SK-N-SH (cell line): ENCODE data around the gene SYT11. TPM values are rescaled to one million over a fixed set of nuclear protein-coding genes. Genes with fewer than 3 reads are reported as not detected.

ENCODE experiments used
- CTCF ChIA-PET: fragments of 300-600, 350-600 bp; formaldehyde crosslinking; extraction: SDS; loops from one replicate; lab custom pipeline; 2021; lab: Yijun Ruan, JAX
- POLR2A ChIA-PET: fragments of 350-600 bp; sonication (Branson Sonifier 250); formaldehyde crosslinking; extraction: SDS; loops from one replicate; lab custom pipeline; 2020; ENCODE audit warnings: antibody characterized with exemption, inconsistent platforms; lab: Yijun Ruan, JAX
- DNase-seq: peaks from one replicate; pipeline ENCODE4 v3.0.0; 2012
- H2AFZ ChIP-seq: fragments of 200-600 bp; sonication (generic); 2 replicates; pipeline ENCODE4 v1.8.1; 2016; ENCODE audit warnings: antibody characterized with exemption, mild to moderate bottlenecking, low read depth
- H3F3A ChIP-seq: fragments of 200-600 bp; sonication (generic); replicated peaks from 2 replicates; pipeline ENCODE3; 2016; ENCODE audit warnings: antibody characterized with exemption, mild to moderate bottlenecking; ENCODE audit not compliant: insufficient read depth
- H3K27ac ChIP-seq, 2 experiments: fragments of 200-500 bp in 1 of 2; fragments of 200-600 bp in 1 of 2; sonication (Bioruptor generic) in 1 of 2; sonication (generic), shearing (Covaris generic) in 1 of 2; 2 replicates each; pipeline versions ENCODE4 v1.5.1 to v1.6.1; 2014 to 2016; ENCODE audit warnings: low read depth in 2 of 2, inconsistent platforms in 1 of 2, low read length in 1 of 2, mild to moderate bottlenecking in 1 of 2, mixed read lengths in 1 of 2
- H3K27me3 ChIP-seq: fragments of 200-600 bp; sonication (generic), shearing (Covaris generic); 2 replicates; pipeline ENCODE4 v1.6.1; 2016; ENCODE audit warnings: mixed run types; ENCODE audit not compliant: insufficient read depth
- H3K36me3 ChIP-seq, 2 experiments: fragments of 200-500 bp in 1 of 2; fragments of 200-600 bp in 1 of 2; sonication (Bioruptor generic) in 1 of 2; sonication (generic) in 1 of 2; replicated peaks in 1 of 2; 2 replicates each; pipeline versions ENCODE3 to v1.5.1; 2014 to 2016; ENCODE audit warnings: low read length in 1 of 2, mild to moderate bottlenecking in 1 of 2; ENCODE audit not compliant: insufficient read depth in 2 of 2, control insufficient read depth in 1 of 2
- H3K4me1 ChIP-seq, 2 experiments: fragments of 200-500 bp in 1 of 2; fragments of 200-600 bp in 1 of 2; sonication (Bioruptor generic) in 1 of 2; sonication (generic), shearing (Covaris generic) in 1 of 2; 2 replicates each; pipeline versions ENCODE4 v1.5.1 to v1.6.1; 2014 to 2016; ENCODE audit warnings: low read depth in 1 of 2, low read length in 1 of 2, mixed run types in 1 of 2; ENCODE audit not compliant: insufficient read depth in 2 of 2, control insufficient read depth in 1 of 2
- H3K4me2 ChIP-seq: fragments of 200-600 bp; sonication (generic), shearing (Covaris generic); 2 replicates; pipeline ENCODE4 v1.6.1; 2017; ENCODE audit warnings: mixed run types
- H3K4me3 ChIP-seq, 2 experiments: fragments of 200-500 bp in 1 of 2; fragments of 200-600 bp in 1 of 2; sonication (Bioruptor generic) in 1 of 2; sonication (generic), shearing (Covaris generic) in 1 of 2; 2 replicates each; pipeline versions ENCODE4 v1.5.1 to v1.8.1; 2014 to 2016; ENCODE audit warnings: low read depth in 2 of 2, inconsistent platforms in 1 of 2, low read length in 1 of 2, mild to moderate bottlenecking in 1 of 2, mixed read lengths in 1 of 2, moderate library complexity in 1 of 2
- H3K79me2 ChIP-seq: fragments of 200-600 bp; sonication (generic); 2 replicates; pipeline ENCODE4 v1.8.1; 2017; ENCODE audit warnings: mild to moderate bottlenecking; ENCODE audit not compliant: insufficient read depth
- H3K9ac ChIP-seq: fragments of 200-600 bp; sonication (generic); 2 replicates; pipeline ENCODE4 v1.6.1; 2017; ENCODE audit warnings: mixed run types
- H3K9me2 ChIP-seq: fragments of 200-600 bp; sonication (generic); 2 replicates; pipeline ENCODE4 v1.6.1; 2017; ENCODE audit warnings: mixed run types
- H3K9me3 ChIP-seq: fragments of 200-600 bp; sonication (generic); 2 replicates; pipeline ENCODE4 v1.6.1; 2017; ENCODE audit warnings: mixed run types, mild to moderate bottlenecking, moderate library complexity
- H4K20me1 ChIP-seq: fragments of 200-600 bp; sonication (generic); 2 replicates; pipeline ENCODE4 v1.6.1; 2017; ENCODE audit warnings: mild to moderate bottlenecking, mixed run types; ENCODE audit not compliant: insufficient read depth
- EP300 ChIP-seq, 2 experiments: IDR thresholded peaks; 2 replicates each; pipeline versions ENCODE4 v1.4.0 to v1.6.1; 2012; ENCODE audit warnings: borderline replicate concordance in 1 of 2, low read depth in 1 of 2, low read length in 1 of 2
- NFIC ChIP-seq: IDR thresholded peaks from 2 replicates; pipeline ENCODE4 v1.4.0; 2012; ENCODE audit warnings: borderline replicate concordance
- PBX3 ChIP-seq: IDR thresholded peaks from 2 replicates; pipeline ENCODE4; 2012
- RCOR1 ChIP-seq: fragments of 150-350 bp; IDR thresholded peaks from 2 replicates; pipeline ENCODE4 v1.6.1; 2017; ENCODE audit warnings: antibody characterized with exemption, low read length
- TAF1 ChIP-seq: IDR thresholded peaks from 2 replicates; pipeline ENCODE4 v1.6.1; 2012; ENCODE audit warnings: low read depth, mild to moderate bottlenecking, low read length, moderate library complexity, borderline replicate concordance
- TCF12 ChIP-seq: IDR thresholded peaks from 2 replicates; pipeline ENCODE4 v1.4.0; 2012
- WGBS: methylation state at CpG from one replicate; pipeline ENCODE4 v1.1.6; 2017; ENCODE audit warnings: low lambda C conversion rate; 5-methylcytosine and 5-hydroxymethylcytosine counted together
- polyA plus RNA-seq, 3 experiments: library from polyadenylated mRNA; depleted of rRNA; stranded (reverse); fragments of >200 nt; gene quantifications; 2 replicates each; pipeline ENCODE4 v1.2.3, GENCODE V29; 2012

Gene SYT11
- polyA plus RNA-seq, 1 of the 3 experiments (the other 2 are of a cell fraction), result 26.7 TPM

GRCh38 chr1:155897746-155898145 lies 38.4 kb downstream of the SYT11 start:
- Histone ChIP-seq H3K36me3 (peaks cover 21 to 60% of the 10 kb centered on the region in 2 experiments), H3K4me3 (no peak overlapping the region), H3K79me2 (peaks cover 7% of the 10 kb centered on the region; the same call in 1 of the 2 replicates), H3K9me2 (no peaks in the 10 kb centered on the region), H3K4me2 (no peak overlapping the region), H3K4me1 (peaks cover 5 to 16% of the 10 kb centered on the region in 2 experiments), H2AFZ (no peak overlapping the region), H3K9me3 (no peaks in the 10 kb centered on the region), H4K20me1 (no peaks in the 10 kb centered on the region), H3K27ac (peak overlapping the region; percentile 8 to 56; a peak in 3 of 4 replicates), H3F3A (peaks cover 39% of the 10 kb centered on the region), H3K9ac (no peak overlapping the region), H3K27me3 (no peaks in the 10 kb centered on the region)
- WGBS, result 31% methylated on average over 1 of the region's 1 CpG
- ChIA-PET POLR2A (interaction anchor here (1.5 kb wide), 1 partner anchor 41 kb away, joined by 3 read pairs; the partner anchor contains the start of gene GON4L), CTCF (interaction anchor here (1.0 to 1.2 kb wide), 2 partner anchors 14 to 87 kb away, joined by 3 read pairs; no protein-coding TSS in a partner anchor)
- TF ChIP-seq TCF12 (peak; percentile 21; the same call in 1 of the 2 replicates), NFIC (no peak)
- DNase-seq, result peak; percentile 43

- DNase-seq, result no peak
- Histone ChIP-seq H3K4me1 (peaks cover 3 to 7% of the 10 kb centered on the region in 2 experiments; a peak in 3 of 4 replicates), H3K9me2 (no peaks in the 10 kb centered on the region), H3K27me3 (no peaks in the 10 kb centered on the region), H3K9ac (no peak overlapping the region), H3K79me2 (peaks cover 7% of the 10 kb centered on the region; the same call in 1 of the 2 replicates), H2AFZ (no peak overlapping the region), H4K20me1 (no peaks in the 10 kb centered on the region), H3F3A (peaks cover 28% of the 10 kb centered on the region), H3K27ac (peak overlapping the region in 1 of 2 experiments; percentile 6; a peak in 2 of 4 replicates), H3K4me3 (no peak overlapping the region), H3K36me3 (peaks cover 25 to 69% of the 10 kb centered on the region in 2 experiments), H3K4me2 (no peak overlapping the region), H3K9me3 (no peaks in the 10 kb centered on the region)
- POLR2A ChIA-PET, result interaction anchor here (1.5 kb wide), 1 partner anchor 42 kb away, joined by 3 read pairs; the partner anchor contains the start of gene GON4L
- CTCF ChIA-PET, result interaction anchor here (0.7 to 1.2 kb wide), 4 partner anchors 8 to 85 kb away, joined by 3 read pairs; no protein-coding TSS in a partner anchor
- WGBS, result 93% methylated on average over 2 of the region's 2 CpGs
- TF ChIP-seq RCOR1 (no peak), EP300 (IDR thresholded peaks at IDR 0.05; ENCODE audit: borderline replicate concordance in 1 of 2, low read depth in 1 of 2, low read length in 1 of 2) (no peak), TCF12 (no peak), PBX3 (no peak), TAF1 (no peak)
Observed at GRCh38 chr1:155898888-155899287, 39.5 kb downstream of the SYT11 start.

GRCh38 chr1:155899683-155900082 lies 40.3 kb downstream of the SYT11 start:
- Histone ChIP-seq H3F3A (peaks cover 20% of the 10 kb centered on the region), H3K4me2 (no peak overlapping the region), H2AFZ (no peak overlapping the region), H3K9me3 (no peaks in the 10 kb centered on the region), H3K79me2 (peaks cover 12% of the 10 kb centered on the region; the same call in 1 of the 2 replicates), H4K20me1 (no peaks in the 10 kb centered on the region), H3K4me3 (no peak overlapping the region), H3K27me3 (no peaks in the 10 kb centered on the region), H3K9ac (no peak overlapping the region), H3K4me1 (peaks cover 0 to 3% of the 10 kb centered on the region in 2 experiments; a peak in 1 of 4 replicates), H3K36me3 (peaks cover 33 to 77% of the 10 kb centered on the region in 2 experiments), H3K27ac (no peak overlapping the region), H3K9me2 (no peaks in the 10 kb centered on the region)
- DNase-seq, result no peak
- ChIA-PET POLR2A (no interaction called here), CTCF (interaction anchor here (1.2 kb wide), 1 partner anchor 8 kb away, joined by 3 read pairs; no protein-coding TSS in a partner anchor)
- 96% methylated on average over 2 of the region's 2 CpGs for WGBS
- TF ChIP-seq TCF12, result no peak
